RWPE1 (cell line): Measurements from ENCODE around the gene TPGS1.

Experiments used
- CTCF ChIA-PET: fragments of 350-600 bp; sonication (Branson Sonifier 250); formaldehyde crosslinking; extraction: SDS; loops from one replicate; lab custom pipeline; 2021; lab: Yijun Ruan, JAX
- POLR2A ChIA-PET: fragments of 400-600 bp; formaldehyde crosslinking; extraction: SDS; loops from one replicate; lab custom pipeline; 2020; ENCODE audit warnings: antibody characterized with exemption; ENCODE audit not compliant: low non-redundant PET; lab: Yijun Ruan, JAX
- DNase-seq: peaks from one replicate; pipeline ENCODE4 v3.0.0; 2012; ENCODE audit warnings: low spot score
- H3K27ac ChIP-seq: fragments of 450-650 bp; 2 replicates; pipeline ENCODE4 v1.5.1; 2017
- TF ChIP-seq, protein P1 (sequence below): fragments of 450-650 bp; conservative IDR thresholded peaks from 2 replicates; pipeline ENCODE4 v1.5.1; 2017; ENCODE audit warnings: low read depth, mild to moderate bottlenecking

TPGS1 gene

GRCh38 chr19:543910-544608, 36.8 kb downstream of the TPGS1 start, which contains the start of gene GZMM:
TSS of gene GZMM (plus strand) at chr19:544053. CDS start at chr19:544072, 19 bp downstream.
- no peak for DNase-seq
- ChIA-PET POLR2A (no interaction called here), CTCF (no interaction called here)
- TF ChIP-seq, protein P1, sequence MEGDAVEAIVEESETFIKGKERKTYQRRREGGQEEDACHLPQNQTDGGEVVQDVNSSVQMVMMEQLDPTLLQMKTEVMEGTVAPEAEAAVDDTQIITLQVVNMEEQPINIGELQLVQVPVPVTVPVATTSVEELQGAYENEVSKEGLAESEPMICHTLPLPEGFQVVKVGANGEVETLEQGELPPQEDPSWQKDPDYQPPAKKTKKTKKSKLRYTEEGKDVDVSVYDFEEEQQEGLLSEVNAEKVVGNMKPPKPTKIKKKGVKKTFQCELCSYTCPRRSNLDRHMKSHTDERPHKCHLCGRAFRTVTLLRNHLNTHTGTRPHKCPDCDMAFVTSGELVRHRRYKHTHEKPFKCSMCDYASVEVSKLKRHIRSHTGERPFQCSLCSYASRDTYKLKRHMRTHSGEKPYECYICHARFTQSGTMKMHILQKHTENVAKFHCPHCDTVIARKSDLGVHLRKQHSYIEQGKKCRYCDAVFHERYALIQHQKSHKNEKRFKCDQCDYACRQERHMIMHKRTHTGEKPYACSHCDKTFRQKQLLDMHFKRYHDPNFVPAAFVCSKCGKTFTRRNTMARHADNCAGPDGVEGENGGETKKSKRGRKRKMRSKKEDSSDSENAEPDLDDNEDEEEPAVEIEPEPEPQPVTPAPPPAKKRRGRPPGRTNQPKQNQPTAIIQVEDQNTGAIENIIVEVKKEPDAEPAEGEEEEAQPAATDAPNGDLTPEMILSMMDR = no peak
- peak within 1 kb of the TSS; percentile 20 for H3K27ac ChIP-seq

DNA sequence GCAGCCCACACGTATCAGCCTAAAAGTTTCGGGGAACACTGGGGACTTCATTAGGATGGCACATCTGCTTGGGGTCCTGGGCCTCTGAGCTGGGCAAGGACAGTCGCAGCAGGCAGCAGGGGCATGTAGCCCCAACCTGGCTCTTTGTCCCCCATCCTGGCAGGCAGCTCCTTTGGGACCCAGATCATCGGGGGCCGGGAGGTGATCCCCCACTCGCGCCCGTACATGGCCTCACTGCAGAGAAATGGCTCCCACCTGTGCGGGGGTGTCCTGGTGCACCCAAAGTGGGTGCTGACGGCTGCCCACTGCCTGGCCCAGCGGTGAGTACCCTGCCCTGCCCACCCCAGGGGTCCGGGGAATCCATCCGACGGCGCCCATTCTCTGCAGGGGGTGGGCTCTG, 39.8 kb downstream of the TPGS1 start:
- TF ChIP-seq, protein P1 = no peak
- H3K27ac ChIP-seq = no peak overlapping the region
- ChIA-PET CTCF (no interaction called here), POLR2A (no interaction called here)
- DNase-seq = no peak

GRCh38 chr19:547836-548720, 40.8 kb downstream of the TPGS1 start:
- ChIA-PET POLR2A (no interaction called here), CTCF (no interaction called here)
- TF ChIP-seq, protein P1 = no peak
- no peak for DNase-seq
- no peak overlapping the region for H3K27ac ChIP-seq

- TF ChIP-seq, protein P1 = no peak
- H3K27ac ChIP-seq = no peak overlapping the region
- POLR2A ChIA-PET = no interaction called here
- DNase-seq = no peak
- CTCF ChIA-PET = interaction anchor here (0.6 kb wide), 1 partner anchor 194 kb away, joined by 3 read pairs; no protein-coding TSS in a partner anchor
These were observed 41.9 kb downstream of the TPGS1 start for GRCh38 chr19:548886-549830.

GRCh38 chr19:554817-555216, 47.5 kb downstream of the TPGS1 start:
- ChIA-PET POLR2A (interaction anchor here (0.6 kb wide), 1 partner anchor 292 kb away, joined by 5 read pairs; no protein-coding TSS in a partner anchor), CTCF (no interaction called here)
- TF ChIP-seq, protein P1 = no peak
- H3K27ac ChIP-seq = no peak overlapping the region
- no peak for DNase-seq

- peak overlapping the region; percentile 46 for H3K27ac ChIP-seq
- CTCF ChIA-PET = no interaction called here
- POLR2A ChIA-PET = no interaction called here
- TF ChIP-seq, protein P1 = no peak
- DNase-seq = no peak
These were observed 48.1 kb downstream of the TPGS1 start for GRCh38 chr19:555474-555808.
